Keratinocyte (primary cell): ENCODE measurements around the gene OR2H2. TPM values are rescaled to one million over a fixed set of nuclear protein-coding genes. Genes with fewer than 3 reads are reported as not detected.

ENCODE experiments used
- DNase-seq: peaks from one replicate; pipeline ENCODE4 v3.0.0-alpha.2; 2011; ENCODE audit warnings: low read depth, missing footprints, low spot score
- FAIRE-seq: peaks from 2 replicates; lab custom pipeline; 2011; peaks lifted over from hg19 to GRCh38; lab: Jason Lieb, UNC
- H2AFZ ChIP-seq: 2 replicates; pipeline ENCODE4 v1.6.0; 2012; ENCODE audit warnings: low read length, control low read depth, inconsistent platforms; ENCODE audit not compliant: control insufficient read depth
- H3K27ac ChIP-seq: 2 replicates; pipeline ENCODE4 v1.5.1; 2011; ENCODE audit warnings: low read length; ENCODE audit not compliant: control insufficient read depth, insufficient read depth
- H3K27me3 ChIP-seq: 3 replicates; pipeline ENCODE4 v1.6.0; 2011; ENCODE audit warnings: low read length; ENCODE audit not compliant: control insufficient read depth, insufficient read depth; ENCODE audit errors: extremely low read depth
- H3K36me3 ChIP-seq, 2 experiments: 2 replicates in 1 of 2; 3 replicates in 1 of 2; pipeline ENCODE4 v1.5.1; 2011; ENCODE audit warnings: low read length in 2 of 2, mild to moderate bottlenecking in 1 of 2; ENCODE audit not compliant: control insufficient read depth in 2 of 2, insufficient read depth in 2 of 2; ENCODE audit errors: extremely low read depth in 1 of 2
- H3K4me1 ChIP-seq: 3 replicates; pipeline ENCODE4 v1.5.1; 2011; ENCODE audit warnings: low read length; ENCODE audit not compliant: control insufficient read depth, insufficient read depth; ENCODE audit errors: extremely low read depth
- H3K4me2 ChIP-seq: 3 replicates; pipeline ENCODE4 v1.6.0; 2011; ENCODE audit warnings: low read depth, low read length; ENCODE audit not compliant: control insufficient read depth, insufficient read depth; ENCODE audit errors: extremely low read depth
- H3K4me3 ChIP-seq, 3 experiments: fragments of 200-600 bp in 1 of 3; sonication (generic) in 1 of 3; 2 replicates in 2 of 3; 3 replicates in 1 of 3; pipeline ENCODE4 v1.5.1; 2011 to 2016; ENCODE audit warnings: low read length in 3 of 3, mild to moderate bottlenecking in 3 of 3, control low read depth in 2 of 3, inconsistent platforms in 1 of 3, low read depth in 1 of 3, mixed read lengths in 1 of 3, mixed run types in 1 of 3, moderate library complexity in 1 of 3; ENCODE audit not compliant: control insufficient read depth in 2 of 3, insufficient read depth in 2 of 3; ENCODE audit errors: extremely low read depth in 1 of 3
- H3K79me2 ChIP-seq: 2 replicates; pipeline ENCODE4 v1.6.0; 2012; ENCODE audit warnings: low read length; ENCODE audit not compliant: control insufficient read depth, insufficient read depth
- H3K9ac ChIP-seq: 3 replicates; pipeline ENCODE4 v1.6.0; 2011; ENCODE audit warnings: low read length; ENCODE audit not compliant: control insufficient read depth, insufficient read depth; ENCODE audit errors: extremely low read depth
- H3K9me1 ChIP-seq: 3 replicates; pipeline ENCODE4 v1.6.0; 2011; ENCODE audit warnings: low read length; ENCODE audit not compliant: control insufficient read depth, insufficient read depth; ENCODE audit errors: extremely low read depth
- H3K9me3 ChIP-seq: 2 replicates; pipeline ENCODE4 v1.5.1; 2012; ENCODE audit warnings: low read depth, low read length; ENCODE audit not compliant: control insufficient read depth
- H4K20me1 ChIP-seq: 3 replicates; pipeline ENCODE4 v1.6.0; 2011; ENCODE audit warnings: low read length; ENCODE audit not compliant: control insufficient read depth, insufficient read depth; ENCODE audit errors: extremely low read depth
- EZH2 ChIP-seq: IDR thresholded peaks from one replicate; pipeline ENCODE4 v1.6.1; 2012; ENCODE audit warnings: inconsistent platforms, mild to moderate bottlenecking, low read length, moderate library complexity
- dilution Hi-C: fragments of 300-500 bp; cut with MboI; formaldehyde crosslinking; loops from one replicate; pipeline ENCODE4 v1.7.0; 2020; ENCODE audit warnings: low sequenced_read_pairs; ENCODE audit not compliant: extremely low pct_ligation_motif_present
- polyA plus RNA-seq, 5 experiments: library from polyadenylated mRNA; depleted of rRNA in 3 of 5; stranded (reverse) in 3 of 5; stranded (forward) in 1 of 5; unstranded in 1 of 5; fragments of >200 nt; gene quantifications; 1 replicate in 1 of 5; 2 replicates in 3 of 5; 3 replicates in 1 of 5; pipeline versions ENCODE4 v1.2.1 to v1.2.3, GENCODE V29; 2011 to 2012; ENCODE audit warnings: missing spikeins in 2 of 5, low read depth in 1 of 5, low replicate concordance in 1 of 5
- TF ChIP-seq, protein P1 (sequence below), 3 experiments: IDR thresholded peaks in 1 of 3; conservative IDR thresholded peaks in 1 of 3; optimal IDR thresholded peaks in 1 of 3; 2 replicates in 2 of 3; 3 replicates in 1 of 3; pipeline versions ENCODE3 to v1.5.1; 2011; ENCODE audit warnings: low read length in 3 of 3, mild to moderate bottlenecking in 3 of 3, moderate library complexity in 2 of 3, control low read depth in 1 of 3, inconsistent platforms in 1 of 3; ENCODE audit not compliant: insufficient read depth in 2 of 3; ENCODE audit errors: extremely low read depth in 1 of 3

Gene OR2H2
- polyA plus RNA-seq, 1 donor (not counting 4 experiments of a cell fraction or from before 2014, with no cell fraction given): not detected

DNA sequence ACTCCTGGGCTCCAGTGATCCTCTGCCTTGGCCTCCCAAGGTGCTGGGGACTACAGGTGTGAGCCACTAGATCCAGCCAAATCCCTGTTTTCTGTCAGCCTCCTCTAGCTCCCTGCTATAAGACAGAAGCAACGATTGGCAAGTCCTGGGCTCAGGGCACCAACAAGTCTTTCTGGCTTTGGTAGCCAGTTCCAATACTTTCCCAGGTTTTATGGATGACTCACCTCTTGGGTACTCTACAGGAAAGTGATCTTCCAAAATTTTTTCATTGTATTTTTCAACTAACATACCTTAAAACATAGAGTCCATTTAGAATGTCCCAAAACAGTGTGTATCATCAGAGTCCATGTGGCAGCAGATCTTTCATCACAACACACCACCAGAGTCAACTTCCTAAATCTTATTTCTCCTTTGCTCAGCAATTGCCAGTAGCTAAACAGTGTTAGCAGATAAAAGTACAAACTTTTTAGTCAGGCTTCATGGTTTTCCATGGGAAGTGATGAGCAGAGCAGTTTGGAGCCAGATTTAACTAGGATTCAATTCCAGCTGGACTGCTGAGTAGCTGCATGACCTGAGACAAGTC is 34.7 kb downstream of the OR2H2 start:
- Histone ChIP-seq H3K27me3 (no peaks in the 10 kb centered on the region), H3K4me3 (no peak overlapping the region), H4K20me1 (no peaks in the 10 kb centered on the region), H3K4me1 (no peaks in the 10 kb centered on the region), H3K27ac (no peak overlapping the region), H3K4me2 (no peak overlapping the region), H3K9me1 (no peaks in the 10 kb centered on the region), H3K79me2 (no peaks in the 10 kb centered on the region), H2AFZ (no peak overlapping the region), H3K36me3 (peaks cover 26 to 32% of the 10 kb centered on the region in 2 experiments), H3K9me3 (no peaks in the 10 kb centered on the region), H3K9ac (no peak overlapping the region)
- no peak for FAIRE-seq
- TF ChIP-seq EZH2: no peak
- TF ChIP-seq, protein P1, sequence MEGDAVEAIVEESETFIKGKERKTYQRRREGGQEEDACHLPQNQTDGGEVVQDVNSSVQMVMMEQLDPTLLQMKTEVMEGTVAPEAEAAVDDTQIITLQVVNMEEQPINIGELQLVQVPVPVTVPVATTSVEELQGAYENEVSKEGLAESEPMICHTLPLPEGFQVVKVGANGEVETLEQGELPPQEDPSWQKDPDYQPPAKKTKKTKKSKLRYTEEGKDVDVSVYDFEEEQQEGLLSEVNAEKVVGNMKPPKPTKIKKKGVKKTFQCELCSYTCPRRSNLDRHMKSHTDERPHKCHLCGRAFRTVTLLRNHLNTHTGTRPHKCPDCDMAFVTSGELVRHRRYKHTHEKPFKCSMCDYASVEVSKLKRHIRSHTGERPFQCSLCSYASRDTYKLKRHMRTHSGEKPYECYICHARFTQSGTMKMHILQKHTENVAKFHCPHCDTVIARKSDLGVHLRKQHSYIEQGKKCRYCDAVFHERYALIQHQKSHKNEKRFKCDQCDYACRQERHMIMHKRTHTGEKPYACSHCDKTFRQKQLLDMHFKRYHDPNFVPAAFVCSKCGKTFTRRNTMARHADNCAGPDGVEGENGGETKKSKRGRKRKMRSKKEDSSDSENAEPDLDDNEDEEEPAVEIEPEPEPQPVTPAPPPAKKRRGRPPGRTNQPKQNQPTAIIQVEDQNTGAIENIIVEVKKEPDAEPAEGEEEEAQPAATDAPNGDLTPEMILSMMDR (optimal IDR thresholded peaks at IDR 0.05 in 1 of 3, IDR thresholded peaks at IDR 0.05 in 1 of 3, conservative IDR thresholded peaks at IDR 0.05 in 1 of 3; ENCODE audit: extremely low read depth in 1 of 3, insufficient read depth in 2 of 3, low read length in 3 of 3): no peak
- no peak for DNase-seq
- dilution Hi-C loops: no loop called here

DNA sequence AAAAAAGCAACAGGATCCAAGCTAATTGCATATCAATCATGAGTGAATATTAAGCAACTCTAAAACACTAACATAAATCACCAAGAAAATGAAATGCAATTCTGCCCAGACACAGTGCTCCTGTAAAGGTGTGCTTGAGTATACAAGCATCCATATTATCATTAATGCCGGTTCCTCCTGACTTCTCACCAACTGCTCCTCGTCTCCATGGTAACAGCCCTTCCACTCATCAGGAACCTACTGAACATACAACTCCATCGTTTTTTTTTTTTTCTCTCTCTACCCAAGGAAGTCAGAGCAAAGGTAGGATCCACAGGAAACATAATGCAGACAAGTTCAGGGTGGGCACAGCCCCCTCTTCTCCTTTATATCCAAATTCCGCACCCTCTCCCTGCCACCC is 35.7 kb downstream of the OR2H2 start:
- H3K4me1 ChIP-seq: no peaks in the 10 kb centered on the region
- DNase-seq (no peak), FAIRE-seq (no peak)
- no peak for TF ChIP-seq EZH2
- TF ChIP-seq, protein P1 (optimal IDR thresholded peaks at IDR 0.05 in 1 of 3, IDR thresholded peaks at IDR 0.05 in 1 of 3, conservative IDR thresholded peaks at IDR 0.05 in 1 of 3; ENCODE audit: extremely low read depth in 1 of 3, insufficient read depth in 2 of 3, low read length in 3 of 3): no peak
- no peaks in the 10 kb centered on the region for H4K20me1 ChIP-seq
- no peaks in the 10 kb centered on the region for H3K79me2 ChIP-seq
- H3K9me3 ChIP-seq: no peaks in the 10 kb centered on the region
- H3K27ac ChIP-seq: no peak overlapping the region
- H3K4me2 ChIP-seq: no peak overlapping the region
- peaks cover 26 to 32% of the 10 kb centered on the region in 2 experiments for H3K36me3 ChIP-seq
- no peak overlapping the region for H2AFZ ChIP-seq
- no peaks in the 10 kb centered on the region for H3K9me1 ChIP-seq
- H3K4me3 ChIP-seq: no peak overlapping the region
- H3K9ac ChIP-seq: no peak overlapping the region
- H3K27me3 ChIP-seq: no peaks in the 10 kb centered on the region
- dilution Hi-C loops: no loop called here
